GM04504 (cell line): ENCODE results near the gene PRDM16.

Experiments used
- DNase-seq: peaks from one replicate; pipeline ENCODE4 v3.0.0-alpha.2; 2012; ENCODE audit warnings: low read depth

The PRDM16 gene

GRCh38 chr1:3339856-3340255, 270.9 kb downstream of the PRDM16 start:
- no peak for DNase-seq

DNA sequence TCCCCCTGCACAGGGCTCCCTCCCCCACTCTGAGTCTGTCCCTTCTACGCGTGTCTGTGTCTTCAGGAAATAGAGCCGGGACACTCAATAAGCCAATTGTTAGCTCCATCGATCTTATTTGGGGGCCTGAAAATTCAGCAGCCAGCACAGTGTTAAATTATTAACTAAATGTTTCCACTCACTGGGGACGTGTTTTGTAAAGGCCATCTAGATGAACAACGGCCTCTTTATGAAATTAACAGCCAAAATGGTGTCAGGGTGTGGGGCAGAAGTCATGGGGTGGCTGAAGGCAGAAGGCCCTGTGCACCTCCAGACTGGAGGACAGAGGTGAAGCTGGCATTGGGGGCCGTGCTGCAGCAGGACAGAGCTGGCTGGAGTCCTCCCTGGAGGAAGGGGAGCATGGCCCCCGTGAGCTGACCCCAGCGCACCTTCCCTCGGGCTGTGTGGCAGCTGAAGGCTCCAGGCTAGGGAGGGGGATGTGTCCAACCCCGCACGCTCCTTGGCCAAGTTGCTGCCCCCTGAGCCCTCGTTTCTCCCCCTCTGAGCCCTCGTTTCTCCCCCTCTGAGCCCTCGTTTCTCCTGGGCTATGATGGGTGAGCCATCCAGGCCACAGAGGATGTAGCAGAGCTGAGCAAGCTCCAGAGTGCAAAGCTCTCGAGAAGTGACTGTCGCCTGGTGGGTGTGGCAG, 271.7 kb downstream of the PRDM16 start:
- DNase-seq, result no peak

- no peak for DNase-seq
Measured at GRCh38 chr1:3341236-3341994, 272.4 kb downstream of the PRDM16 start.

- DNase-seq, result no peak
Measured at GRCh38 chr1:3342960-3343359, 274.0 kb downstream of the PRDM16 start.

DNA sequence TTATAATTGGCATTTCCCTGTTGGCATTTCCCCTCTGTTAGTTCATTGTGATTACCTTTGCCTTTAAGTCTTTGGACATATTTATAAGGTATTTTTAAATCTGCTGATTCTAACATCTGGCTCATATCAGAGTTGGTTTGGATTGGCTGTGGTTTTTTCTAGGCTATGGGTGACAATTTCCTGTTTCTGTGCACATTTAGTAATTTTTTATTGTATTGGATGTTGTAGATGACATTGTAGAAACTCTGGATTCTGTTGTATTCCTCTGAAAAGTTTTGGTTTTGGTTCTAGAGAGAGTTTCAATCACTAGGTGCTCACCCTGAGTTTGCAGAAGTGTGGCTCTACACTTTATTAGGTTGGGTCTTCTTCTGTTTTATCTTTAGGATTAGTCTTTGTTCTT, 275.4 kb downstream of the PRDM16 start:
- DNase-seq, result no peak

DNA sequence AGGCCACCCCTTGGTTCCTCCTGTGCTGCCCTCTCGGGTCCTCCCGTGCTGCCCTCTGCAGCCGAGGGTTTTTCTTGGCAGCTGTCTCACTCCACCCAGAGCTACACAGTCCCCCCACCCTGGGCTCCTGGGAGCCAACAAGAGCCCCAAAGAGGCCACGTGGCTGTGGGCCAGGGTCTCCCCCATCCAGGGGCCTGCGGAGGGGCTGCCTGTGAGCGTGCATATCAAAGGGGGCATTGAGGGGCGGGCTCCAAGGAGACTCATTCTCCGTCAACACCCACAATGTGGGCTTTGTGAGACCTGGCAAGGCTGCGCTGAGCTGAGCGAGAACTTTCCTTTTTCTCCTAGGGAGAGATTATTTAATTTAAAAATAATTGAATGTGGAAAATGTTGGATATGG, 276.8 kb downstream of the PRDM16 start:
- DNase-seq, result no peak

GRCh38 chr1:3346478-3346877, 277.5 kb downstream of the PRDM16 start:
- no peak for DNase-seq

- DNase-seq, result no peak
Measured at GRCh38 chr1:3347257-3348020, 278.4 kb downstream of the PRDM16 start.

DNA sequence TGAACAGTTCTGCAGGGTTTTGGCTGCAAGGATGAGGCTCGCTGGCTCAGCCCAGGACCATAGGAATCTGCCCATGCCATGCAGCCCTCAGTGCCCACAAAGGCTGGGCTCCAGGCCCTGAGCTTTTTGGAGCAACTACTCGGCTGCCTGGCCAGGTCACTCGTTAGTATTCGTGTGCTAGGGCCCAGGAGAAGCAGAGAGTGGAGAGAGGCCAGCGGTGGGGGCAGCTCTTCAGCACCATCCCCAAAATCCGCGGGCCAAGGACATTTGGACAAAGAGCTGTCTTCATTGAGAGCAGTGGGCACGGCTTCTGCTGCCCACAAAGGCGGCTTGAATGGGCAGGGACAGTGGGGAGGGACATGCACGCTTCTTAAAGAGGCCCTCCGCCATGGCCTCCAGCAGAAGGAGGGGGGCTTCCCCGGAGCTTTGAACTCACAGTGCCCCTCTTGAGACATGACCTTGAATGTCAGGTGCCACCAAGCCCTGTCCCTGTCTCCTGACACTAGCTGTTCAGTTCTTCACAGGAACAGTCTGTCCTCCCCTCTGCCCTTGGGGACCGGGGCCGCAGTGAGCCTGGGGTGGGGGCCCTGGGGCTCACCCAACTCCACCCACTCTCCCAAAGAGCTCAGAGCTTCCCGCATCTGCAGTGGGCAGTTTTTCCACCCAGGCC, 279.3 kb downstream of the PRDM16 start:
- DNase-seq, result no peak

- no peak for DNase-seq
Measured at GRCh38 chr1:3349161-3349967, 280.4 kb downstream of the PRDM16 start.

DNA sequence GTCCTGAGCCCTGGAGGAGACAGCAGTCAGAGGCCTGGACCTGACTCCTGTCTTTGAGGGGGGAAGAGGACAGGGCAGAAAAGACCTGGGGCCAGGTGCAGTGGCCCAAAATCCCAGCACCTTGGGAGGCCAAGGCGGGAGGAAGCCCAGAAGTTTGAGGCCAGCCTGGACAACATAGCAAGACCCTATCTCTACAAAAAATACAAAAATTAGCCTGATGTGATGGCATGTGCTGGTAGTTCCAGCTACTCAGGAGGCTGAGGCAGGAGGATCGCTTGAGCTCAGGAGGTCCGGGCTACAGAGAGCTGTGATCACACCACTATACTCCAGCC, 280.9 kb downstream of the PRDM16 start:
- no peak for DNase-seq

DNA sequence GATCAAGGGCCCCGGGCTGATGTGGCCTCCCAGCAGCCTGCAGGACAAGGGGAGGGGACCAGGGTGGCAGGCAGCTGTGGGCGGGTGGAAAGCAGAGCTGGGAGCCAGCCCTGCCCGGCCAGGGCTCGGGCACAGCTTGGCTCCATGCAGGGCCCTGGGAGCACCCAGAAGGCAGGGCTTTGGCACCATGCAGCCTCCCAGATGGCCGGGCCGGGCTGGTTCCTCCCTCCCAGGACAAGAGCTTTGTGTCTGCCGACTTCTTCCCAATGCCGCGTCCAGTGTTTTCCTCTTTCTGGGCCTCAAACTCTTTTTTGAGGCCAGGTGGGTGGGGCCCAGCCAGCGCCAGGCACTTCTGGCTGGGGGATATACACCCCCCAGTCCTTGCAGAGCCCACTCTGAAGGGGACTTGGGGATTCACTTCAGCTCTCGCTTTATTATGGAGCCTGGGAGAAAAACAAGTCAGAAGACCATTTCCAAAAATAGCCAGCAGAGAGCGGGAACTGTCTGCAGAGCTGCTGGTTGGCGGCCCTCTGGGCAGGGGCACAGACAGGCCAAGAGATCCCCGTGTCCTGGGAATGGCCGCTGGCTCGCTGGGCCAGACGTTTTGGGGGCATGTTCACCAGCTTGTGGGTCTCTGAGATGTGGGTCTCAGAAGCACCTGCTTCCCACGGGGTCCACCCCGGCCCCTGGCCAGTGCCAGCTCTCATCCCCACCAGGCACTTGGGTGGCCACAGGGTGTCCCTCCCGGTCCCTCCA, 281.7 kb downstream of the PRDM16 start:
- no peak for DNase-seq

GRCh38 chr1:3351449-3352298, 282.7 kb downstream of the PRDM16 start:
- no peak for DNase-seq

- peak; percentile 27 for DNase-seq
Measured at GRCh38 chr1:3352299-3352951, 283.4 kb downstream of the PRDM16 start.

DNA sequence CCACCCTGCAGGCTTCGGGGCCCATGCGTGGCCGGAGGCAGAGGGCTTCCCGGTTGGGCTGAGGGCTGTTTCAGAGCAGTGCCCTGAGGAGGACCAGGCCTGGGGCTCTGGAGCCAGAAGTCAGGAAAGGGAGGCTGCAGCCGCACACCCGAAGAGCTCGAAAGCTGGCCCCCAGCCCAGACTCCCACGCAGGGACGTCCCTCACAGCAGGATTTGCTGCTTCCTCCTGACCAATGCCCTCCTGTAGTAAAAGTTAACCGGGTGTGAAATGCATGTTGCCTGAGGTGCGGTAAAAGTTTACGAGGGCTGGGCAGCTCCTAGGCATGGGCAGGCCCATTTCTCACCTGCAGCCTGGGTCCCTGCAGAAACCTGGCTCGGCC, 283.9 kb downstream of the PRDM16 start:
- DNase-seq, result no peak

- DNase-seq, result no peak
Measured at GRCh38 chr1:3353876-3354275, 284.9 kb downstream of the PRDM16 start.

DNA sequence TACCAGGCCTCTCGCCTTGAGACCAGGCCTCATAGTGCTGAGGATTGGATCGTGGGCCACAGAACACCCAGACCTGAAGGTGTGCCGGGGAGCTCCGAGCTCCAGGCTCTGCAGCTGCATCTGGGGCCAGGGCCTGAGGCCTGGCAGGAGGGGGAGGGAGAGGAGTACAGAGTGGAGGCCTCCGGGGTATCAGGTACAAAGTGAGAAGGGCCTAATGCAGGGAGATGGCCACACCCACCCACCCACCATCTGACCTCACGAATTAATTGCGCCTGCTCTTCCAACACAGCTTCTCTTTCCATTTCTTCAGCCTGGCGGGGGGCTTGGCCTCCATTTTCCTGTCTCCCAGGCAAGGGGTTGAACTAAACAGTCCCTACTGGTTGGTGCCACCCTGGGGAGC, 286.1 kb downstream of the PRDM16 start:
- DNase-seq, result no peak

- no peak for DNase-seq
Measured at GRCh38 chr1:3355894-3356826, 287.2 kb downstream of the PRDM16 start.
